ENCODE data around the gene LIPH. TPM values are rescaled to one million over a fixed set of nuclear protein-coding genes. Genes with fewer than 3 reads are reported as not detected.

Gene LIPH
- total RNA-seq, 1 donor from 2014 or later: 6.9 TPM

- Histone ChIP-seq H3K27me3 (no peaks in the 10 kb centered on the region), H3K27ac (no peak overlapping the region), H3K4me1 (no peaks in the 10 kb centered on the region), H3K4me3 (no peak overlapping the region), H3K9me3 (no peaks in the 10 kb centered on the region), H3K36me3 (no peaks in the 10 kb centered on the region)
- TF ChIP-seq, protein P1, sequence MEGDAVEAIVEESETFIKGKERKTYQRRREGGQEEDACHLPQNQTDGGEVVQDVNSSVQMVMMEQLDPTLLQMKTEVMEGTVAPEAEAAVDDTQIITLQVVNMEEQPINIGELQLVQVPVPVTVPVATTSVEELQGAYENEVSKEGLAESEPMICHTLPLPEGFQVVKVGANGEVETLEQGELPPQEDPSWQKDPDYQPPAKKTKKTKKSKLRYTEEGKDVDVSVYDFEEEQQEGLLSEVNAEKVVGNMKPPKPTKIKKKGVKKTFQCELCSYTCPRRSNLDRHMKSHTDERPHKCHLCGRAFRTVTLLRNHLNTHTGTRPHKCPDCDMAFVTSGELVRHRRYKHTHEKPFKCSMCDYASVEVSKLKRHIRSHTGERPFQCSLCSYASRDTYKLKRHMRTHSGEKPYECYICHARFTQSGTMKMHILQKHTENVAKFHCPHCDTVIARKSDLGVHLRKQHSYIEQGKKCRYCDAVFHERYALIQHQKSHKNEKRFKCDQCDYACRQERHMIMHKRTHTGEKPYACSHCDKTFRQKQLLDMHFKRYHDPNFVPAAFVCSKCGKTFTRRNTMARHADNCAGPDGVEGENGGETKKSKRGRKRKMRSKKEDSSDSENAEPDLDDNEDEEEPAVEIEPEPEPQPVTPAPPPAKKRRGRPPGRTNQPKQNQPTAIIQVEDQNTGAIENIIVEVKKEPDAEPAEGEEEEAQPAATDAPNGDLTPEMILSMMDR (IDR thresholded peaks at IDR 0.05): no peak
- intact Hi-C loops (cut with DNase I): no loop called here
- no peak for DNase-seq (ENCODE audit: low spot score in 2 of 2)
These were observed 33.4 kb downstream of the LIPH start for GRCh38 chr3:185519021-185519420.

DNA sequence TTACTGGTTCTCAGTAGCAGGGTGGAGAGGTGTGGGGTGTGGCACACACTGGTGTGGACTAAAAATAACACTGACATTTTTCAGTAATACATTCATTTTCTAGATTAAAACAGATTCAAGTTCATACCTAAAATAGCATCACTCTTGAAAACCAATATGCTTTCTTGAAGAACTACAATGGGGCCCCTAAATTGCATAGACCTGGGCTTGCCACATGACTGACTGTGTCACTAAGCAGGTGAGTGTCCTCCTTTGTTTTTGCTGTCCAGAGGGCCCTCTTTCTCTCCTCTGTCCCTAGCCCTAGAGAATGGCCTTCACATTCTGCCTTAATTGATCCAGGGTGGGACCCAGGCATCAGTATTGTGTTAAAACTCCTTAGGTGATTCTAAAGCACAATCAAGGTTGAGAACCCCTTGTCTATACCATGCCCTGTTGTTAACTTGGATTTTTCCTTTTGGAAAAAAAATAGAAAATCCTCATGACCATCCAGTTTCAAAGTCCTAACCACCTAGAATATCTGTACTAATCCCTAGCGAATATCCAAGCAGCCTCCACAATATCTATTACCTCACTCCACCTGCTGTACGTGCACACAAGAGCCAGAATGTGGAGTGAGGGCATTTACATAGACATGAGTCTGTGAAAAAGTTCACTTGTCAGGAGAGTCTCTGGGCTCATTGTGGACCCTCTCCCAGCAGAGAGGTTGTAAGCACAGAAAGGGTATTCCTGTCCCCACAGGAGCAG lies 34.8 kb downstream of the LIPH start:
- Histone ChIP-seq H3K36me3 (no peaks in the 10 kb centered on the region), H3K4me3 (no peak overlapping the region), H3K27me3 (no peaks in the 10 kb centered on the region), H3K27ac (no peak overlapping the region), H3K9me3 (no peaks in the 10 kb centered on the region), H3K4me1 (no peaks in the 10 kb centered on the region)
- TF ChIP-seq, protein P1 (IDR thresholded peaks at IDR 0.05): no peak
- intact Hi-C loops (cut with DNase I): no loop called here
- no peak for DNase-seq (ENCODE audit: low spot score in 2 of 2)

DNA sequence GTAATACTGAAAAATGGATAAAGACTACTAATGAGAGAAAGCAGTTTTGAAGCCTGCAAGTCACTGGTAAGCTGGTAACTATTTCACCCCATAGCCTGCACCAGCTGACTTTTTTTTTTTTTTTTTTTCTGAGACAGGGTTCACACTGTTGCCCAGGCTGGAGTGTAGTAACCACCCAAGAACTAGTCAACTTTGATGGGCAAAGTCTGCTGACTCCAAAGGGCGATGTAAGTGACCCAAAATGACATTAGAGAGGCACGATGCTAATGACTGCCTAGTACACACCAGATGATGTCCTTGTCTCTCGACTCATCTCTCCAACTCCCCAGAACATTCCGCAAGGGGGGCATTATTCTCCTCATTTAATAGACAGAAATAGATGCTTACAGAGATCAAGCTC lies 40.7 kb downstream of the LIPH start:
- no peaks in the 10 kb centered on the region for H3K36me3 ChIP-seq
- no peak overlapping the region for H3K27ac ChIP-seq
- no peaks in the 10 kb centered on the region for H3K4me1 ChIP-seq
- TF ChIP-seq, protein P1 (IDR thresholded peaks at IDR 0.05): no peak
- no peaks in the 10 kb centered on the region for H3K9me3 ChIP-seq
- no peaks in the 10 kb centered on the region for H3K27me3 ChIP-seq
- no peak for DNase-seq (ENCODE audit: low spot score in 2 of 2)
- intact Hi-C loops (cut with DNase I): no loop called here
- no peak overlapping the region for H3K4me3 ChIP-seq

GRCh38 chr3:185508335-185508991 lies 43.9 kb downstream of the LIPH start:
- TF ChIP-seq, protein P1 (IDR thresholded peaks at IDR 0.05): no peak
- Histone ChIP-seq H3K4me1 (no peaks in the 10 kb centered on the region), H3K4me3 (no peak overlapping the region), H3K9me3 (no peaks in the 10 kb centered on the region), H3K27ac (no peak overlapping the region), H3K27me3 (no peaks in the 10 kb centered on the region), H3K36me3 (no peaks in the 10 kb centered on the region)
- DNase-seq (ENCODE audit: low spot score in 2 of 2): no peak
- intact Hi-C loops (cut with DNase I): no loop called here

- Histone ChIP-seq H3K27ac (no peak overlapping the region), H3K27me3 (no peaks in the 10 kb centered on the region), H3K4me3 (no peak overlapping the region), H3K9me3 (no peaks in the 10 kb centered on the region), H3K4me1 (no peaks in the 10 kb centered on the region), H3K36me3 (no peaks in the 10 kb centered on the region)
- DNase-seq (ENCODE audit: low spot score in 2 of 2): no peak
- TF ChIP-seq, protein P1 (IDR thresholded peaks at IDR 0.05): no peak
- intact Hi-C loops (cut with DNase I): no loop called here
These were observed 44.5 kb downstream of the LIPH start for GRCh38 chr3:185507883-185508282.

Data from ascending aorta (tissue), 2 donors.